GM19468 (cell line): ENCODE data around the gene SBK1.
"Not testable (repeated sequence)": the region's sequence is repeated elsewhere in the genome, so short reads cannot be mapped to it uniquely, and the experiment has no call there.

Experiments used
- ATAC-seq: cut with Tn5 transposase; IDR thresholded peaks from one replicate; pipeline ENCODE4 v1.9.1; 2021; ENCODE audit warnings: mild to moderate bottlenecking, moderate library complexity, moderate number of reproducible peaks; ENCODE audit not compliant: unreplicated experiment; ENCODE audit errors: extremely low read depth

The SBK1 gene

DNA sequence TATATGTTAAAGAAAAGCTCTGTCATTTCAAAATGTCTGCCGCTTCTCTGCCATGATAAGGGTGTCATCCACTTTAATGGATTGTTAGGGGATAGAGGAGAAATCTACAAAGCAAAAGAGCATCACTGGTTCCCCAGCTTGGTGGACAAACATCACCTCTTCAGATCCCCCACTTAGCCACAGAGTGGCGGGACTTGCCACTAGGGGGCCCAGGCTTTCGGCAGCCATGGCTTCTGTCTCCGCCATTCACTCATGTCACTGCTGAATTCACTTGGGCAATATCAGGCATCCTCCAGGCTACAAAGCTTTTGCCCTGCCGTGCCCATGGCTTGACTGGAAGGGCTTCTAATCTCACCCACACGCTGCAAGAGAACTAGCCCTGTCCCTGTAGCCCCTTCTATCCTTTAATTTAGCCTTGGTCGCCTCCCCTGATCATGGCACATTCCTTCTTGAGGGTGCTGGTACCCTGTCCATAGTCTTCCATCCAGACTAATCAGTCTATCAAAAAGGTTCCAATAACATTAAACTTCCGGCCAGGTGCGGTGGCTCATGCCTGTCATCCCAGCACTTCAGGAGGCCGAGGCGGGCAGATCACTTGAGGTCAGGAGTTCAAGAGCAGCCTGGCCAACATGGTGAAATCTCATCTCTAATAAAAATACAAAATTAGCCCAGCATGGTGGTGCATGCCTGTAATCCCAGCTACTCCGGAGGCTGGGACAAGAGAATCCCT is 34.7 kb downstream of the SBK1 start:
- no peak for ATAC-seq

DNA sequence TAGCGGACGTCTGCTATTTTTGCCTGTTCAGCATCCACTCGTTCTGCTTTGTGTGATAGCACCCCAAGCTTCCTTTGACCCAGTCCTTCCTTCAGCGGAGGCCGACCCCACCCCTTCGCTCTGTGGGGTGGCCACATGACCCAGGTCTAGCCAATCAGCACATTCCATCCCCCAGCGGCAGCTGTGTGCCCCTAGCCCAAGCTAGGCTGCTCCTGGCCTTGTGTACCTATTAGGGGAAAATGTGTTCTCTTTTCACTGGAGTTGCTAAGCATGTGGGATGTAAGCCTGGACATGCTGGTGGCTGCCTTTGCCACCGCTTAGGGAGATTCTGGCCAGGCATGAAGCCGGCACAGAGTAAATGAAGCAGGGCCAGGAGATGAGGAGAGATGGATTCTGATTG is 37.9 kb downstream of the SBK1 start:
- not testable (repeated sequence) for ATAC-seq

DNA sequence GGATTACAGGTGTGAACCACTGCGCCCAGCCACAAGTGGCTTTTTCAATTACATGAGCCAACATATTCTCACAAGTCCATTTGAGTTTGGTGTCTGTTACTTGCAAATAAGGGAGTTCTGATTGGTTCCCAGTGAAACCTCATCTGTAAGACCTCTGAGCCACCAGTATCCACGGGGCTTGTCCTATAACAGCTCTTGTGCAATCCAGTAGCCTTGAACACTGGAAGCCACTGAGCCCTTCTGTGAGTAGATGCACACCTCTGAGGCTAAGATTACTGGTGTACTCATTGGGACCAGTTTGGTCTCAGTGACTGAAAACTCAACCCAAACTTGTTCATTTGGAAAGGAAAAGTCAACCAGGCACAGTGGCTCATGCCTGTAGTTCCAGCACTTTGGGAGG is 38.7 kb downstream of the SBK1 start:
- ATAC-seq: not testable (repeated sequence)

DNA sequence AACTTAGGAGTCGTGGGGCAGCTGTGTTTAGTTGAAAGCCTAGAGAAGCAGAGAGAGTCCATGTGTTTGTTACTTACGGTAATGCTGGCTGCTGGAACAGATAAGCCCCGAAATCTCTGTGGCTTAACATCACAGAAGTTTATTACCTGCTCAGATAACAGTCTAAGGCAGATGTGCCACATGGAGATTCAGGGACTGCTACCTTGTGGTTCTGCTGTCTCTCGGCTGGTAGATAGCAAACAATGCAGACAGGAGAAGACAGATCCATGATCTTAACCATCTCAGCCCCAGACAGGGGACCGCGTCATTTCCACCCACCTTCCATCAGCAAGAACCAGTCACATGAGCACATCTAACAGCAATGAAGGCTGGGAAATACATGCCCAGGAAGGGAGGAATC is 40.3 kb downstream of the SBK1 start:
- ATAC-seq: not testable (repeated sequence)

DNA sequence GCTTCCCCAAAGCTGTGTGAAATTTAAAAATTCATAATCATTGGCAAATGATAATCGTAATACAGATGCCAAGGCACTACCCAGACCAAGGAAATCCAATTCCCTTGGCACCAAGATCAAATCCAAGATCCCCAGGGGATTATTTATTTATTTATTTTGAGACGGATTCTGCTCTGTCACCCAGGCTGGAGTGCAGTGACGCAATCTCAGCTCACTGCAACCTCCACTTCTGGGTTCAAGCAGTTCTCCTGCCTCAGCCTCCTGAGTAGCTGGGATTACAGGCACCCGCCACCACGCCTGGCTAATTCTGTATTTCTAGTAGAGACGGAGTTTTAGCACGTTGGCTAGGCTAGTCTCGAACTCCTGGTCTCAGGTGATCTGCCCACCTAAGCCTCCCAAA is 43.4 kb downstream of the SBK1 start:
- ATAC-seq: not testable (repeated sequence)

DNA sequence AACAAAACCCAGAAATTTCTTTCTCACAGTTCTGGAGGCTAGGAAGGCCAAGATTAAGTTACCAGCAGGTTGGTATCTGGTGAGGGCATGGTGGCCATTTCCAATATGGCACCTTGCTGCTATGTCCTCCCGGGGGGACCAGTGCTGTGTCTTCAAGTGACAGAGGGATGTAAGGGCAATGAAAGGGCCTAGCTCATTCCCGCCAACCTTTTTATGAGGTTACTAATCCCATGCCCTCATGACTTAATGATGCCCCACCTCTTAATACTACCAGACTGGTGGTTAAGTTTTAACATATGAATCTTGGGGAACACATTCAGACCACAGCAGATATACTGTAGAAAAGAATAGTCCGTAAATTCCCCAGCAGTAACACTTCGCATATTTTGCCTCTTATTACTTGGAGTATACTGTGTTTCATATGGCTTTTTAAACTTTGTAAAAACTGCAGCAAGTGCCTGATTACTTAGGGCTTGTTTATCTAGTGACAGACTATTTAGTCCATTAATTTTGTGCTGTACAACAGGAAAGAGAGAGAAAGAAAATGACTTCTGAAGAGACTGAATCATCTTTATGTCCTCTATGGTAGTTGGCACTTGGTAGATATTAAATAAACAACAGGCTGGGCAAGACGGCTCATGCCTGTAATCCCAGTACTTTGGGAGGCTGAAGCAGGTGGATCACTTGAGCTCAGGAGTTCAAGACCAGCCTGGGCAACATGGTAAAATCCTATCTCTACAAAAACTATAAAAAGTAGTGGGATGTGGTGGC is 44.8 kb downstream of the SBK1 start:
- ATAC-seq: not testable (repeated sequence)

DNA sequence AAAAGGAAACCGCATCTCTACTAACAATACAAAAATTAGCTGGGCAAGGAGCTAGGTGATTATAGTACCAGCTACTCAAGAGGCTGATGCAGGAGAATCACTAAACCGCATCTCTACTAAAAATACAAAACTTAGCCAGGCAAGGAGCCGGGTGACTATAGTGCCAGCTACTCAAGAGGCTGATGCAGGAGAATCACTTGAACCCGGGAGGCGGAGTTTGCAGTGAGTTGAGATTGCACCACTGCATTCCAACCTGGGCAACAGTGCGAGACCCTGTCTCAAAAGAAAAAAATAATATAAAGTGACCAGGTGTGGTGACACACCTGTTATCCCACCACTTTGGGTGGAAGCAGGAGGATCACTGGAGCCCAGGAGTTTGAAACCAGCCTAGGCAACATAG is 45.9 kb downstream of the SBK1 start:
- not testable (repeated sequence) for ATAC-seq

DNA sequence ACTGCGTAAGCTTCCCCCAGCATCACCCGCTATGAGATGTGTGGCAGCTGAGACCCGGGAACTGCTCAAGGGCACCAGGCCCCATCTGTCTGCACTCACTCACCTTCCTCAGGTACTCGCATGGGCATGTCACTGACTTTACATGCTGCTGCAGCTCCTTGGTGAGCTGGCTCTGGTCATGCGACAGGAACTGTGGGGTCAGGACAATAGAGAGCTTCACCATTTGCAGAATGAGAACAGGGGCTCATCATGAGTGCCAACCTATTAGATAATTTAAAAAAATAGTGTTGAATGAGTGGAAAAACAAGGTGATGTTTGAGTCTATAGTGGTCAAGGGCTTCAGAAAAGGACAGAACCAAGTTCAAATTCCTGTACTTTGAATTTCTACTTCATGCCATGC is 70.3 kb downstream of the SBK1 start:
- ATAC-seq: not testable (repeated sequence)

DNA sequence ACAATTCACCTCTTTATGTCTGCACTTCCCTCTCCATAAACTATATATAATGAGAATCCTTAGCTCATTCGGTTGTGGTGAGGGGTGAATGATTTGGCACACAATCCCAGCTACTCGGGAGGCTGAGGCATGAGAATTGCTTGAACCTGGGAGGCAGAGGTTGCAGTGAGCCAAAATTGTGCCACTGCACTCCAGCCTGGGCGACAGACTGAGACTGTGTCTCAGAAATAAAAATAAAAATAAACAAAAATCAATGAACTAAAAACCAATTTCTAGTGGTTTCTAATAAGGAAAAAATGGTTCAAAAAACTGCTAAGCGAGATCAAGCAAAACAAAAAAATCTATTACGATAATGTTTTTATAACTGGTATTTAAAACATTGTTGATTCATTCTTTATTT is 71.1 kb downstream of the SBK1 start, which contains the start of gene NPIPB6:
NPIPB6 (minus strand) TSS at position 101 of the 400 bp plus-strand sequence. CDS start 686 bp downstream, outside the sequence.
- not testable (repeated sequence) for ATAC-seq

DNA sequence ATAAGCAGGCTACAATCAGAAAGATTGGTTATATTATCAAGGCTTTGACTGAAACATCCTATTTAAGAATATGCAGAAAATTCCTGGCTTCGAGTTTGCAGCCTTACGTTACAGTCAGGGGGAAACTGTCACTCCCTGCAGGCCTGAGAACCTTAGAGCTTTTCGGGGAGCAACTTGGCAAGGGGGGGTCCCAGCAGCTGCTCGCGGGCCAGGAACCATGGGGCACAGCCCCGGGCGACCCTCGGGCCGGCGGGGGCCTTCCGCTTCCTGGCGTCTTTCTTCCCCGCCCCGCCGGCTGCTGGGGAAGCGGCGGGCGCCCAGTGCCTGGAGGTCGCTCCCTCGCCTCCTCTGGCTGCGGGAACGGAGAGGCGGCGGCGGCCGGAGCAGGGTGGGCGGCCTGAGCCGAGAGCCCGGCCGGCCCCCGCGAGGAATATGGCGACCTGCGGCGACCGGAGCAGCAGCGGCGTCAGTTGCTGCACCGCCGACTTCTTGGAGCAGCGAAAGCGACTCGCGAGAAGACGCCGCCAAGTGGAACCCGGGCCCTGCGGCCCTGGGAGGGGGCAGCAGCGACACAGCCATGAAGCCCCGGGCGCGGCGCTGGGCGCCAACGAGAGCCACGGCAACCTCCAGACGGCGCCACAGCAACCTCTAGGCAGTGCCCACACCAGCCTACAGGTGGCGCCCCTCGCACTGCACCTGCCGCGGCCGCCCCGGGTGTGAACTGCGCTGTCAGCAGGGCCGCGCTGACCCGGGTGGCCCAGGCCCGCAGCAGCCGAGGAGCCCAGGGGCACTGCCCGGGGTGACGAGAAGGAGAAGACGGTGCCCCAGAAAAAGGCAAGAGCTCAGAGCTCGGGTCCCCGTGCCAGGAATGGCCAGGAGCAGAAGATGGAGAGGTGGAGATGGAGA is 72.2 kb downstream of the SBK1 start:
- peak; percentile 19 for ATAC-seq

DNA sequence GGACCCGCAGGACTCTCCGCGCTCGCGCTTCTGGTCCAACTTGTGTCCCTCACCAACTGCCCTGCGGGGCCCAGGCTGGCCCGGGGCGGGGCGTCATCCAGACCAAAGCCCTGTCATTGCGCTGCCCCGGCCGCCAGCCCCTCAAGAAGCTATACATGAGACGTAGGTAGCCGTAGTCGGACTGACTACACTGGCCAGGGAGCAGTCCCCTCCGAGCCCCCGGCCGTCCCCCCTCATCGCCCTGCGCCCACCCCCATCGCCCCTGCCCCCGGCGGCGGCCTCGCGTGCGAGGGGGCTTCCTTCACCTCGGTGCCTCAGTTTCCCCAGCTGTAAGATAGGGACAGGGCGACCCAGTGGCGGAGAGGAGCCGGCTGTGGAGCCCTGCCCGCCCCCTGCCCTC is 75.6 kb downstream of the SBK1 start:
- ATAC-seq: not testable (repeated sequence)
